IPS-15b (cell line): ENCODE data around the gene KRTAP6-2.

ENCODE experiments used
- H3K27me3 ChIP-seq: one replicate; pipeline ENCODE4 v1.6.1; 2013; ENCODE audit warnings: low read length; ENCODE audit not compliant: control insufficient read depth, insufficient read depth
- H3K36me3 ChIP-seq: one replicate; pipeline ENCODE4 v1.6.1; 2013; ENCODE audit warnings: low read length; ENCODE audit not compliant: control insufficient read depth, insufficient read depth
- H3K4me1 ChIP-seq: one replicate; pipeline ENCODE4 v1.6.1; 2013; ENCODE audit warnings: mild to moderate bottlenecking, low read length; ENCODE audit not compliant: control insufficient read depth, insufficient read depth
- H3K4me3 ChIP-seq: one replicate; pipeline ENCODE4 v1.5.1; 2013; ENCODE audit warnings: low read depth, low read length
- H3K9ac ChIP-seq: one replicate; pipeline ENCODE4 v1.6.1; 2013; ENCODE audit warnings: low read depth, mild to moderate bottlenecking, low read length
- H3K9me3 ChIP-seq: one replicate; pipeline ENCODE4 v1.6.1; 2013; ENCODE audit warnings: mild to moderate bottlenecking, low read length; ENCODE audit not compliant: control insufficient read depth, insufficient read depth

Gene KRTAP6-2

GRCh38 chr21:30563630-30564029 lies 35.1 kb downstream of the KRTAP6-2 start:
- H3K4me1 ChIP-seq: no peaks in the 10 kb centered on the region
- H3K9ac ChIP-seq: no peak overlapping the region
- H3K36me3 ChIP-seq: no peaks in the 10 kb centered on the region
- H3K27me3 ChIP-seq: no peaks in the 10 kb centered on the region
- no peak overlapping the region for H3K4me3 ChIP-seq
- H3K9me3 ChIP-seq: no peaks in the 10 kb centered on the region

- Histone ChIP-seq H3K9ac (no peak overlapping the region), H3K4me3 (no peak overlapping the region), H3K36me3 (no peaks in the 10 kb centered on the region), H3K4me1 (no peaks in the 10 kb centered on the region), H3K27me3 (no peaks in the 10 kb centered on the region), H3K9me3 (no peaks in the 10 kb centered on the region)
Measured at GRCh38 chr21:30563072-30563471, 35.6 kb downstream of the KRTAP6-2 start.

DNA sequence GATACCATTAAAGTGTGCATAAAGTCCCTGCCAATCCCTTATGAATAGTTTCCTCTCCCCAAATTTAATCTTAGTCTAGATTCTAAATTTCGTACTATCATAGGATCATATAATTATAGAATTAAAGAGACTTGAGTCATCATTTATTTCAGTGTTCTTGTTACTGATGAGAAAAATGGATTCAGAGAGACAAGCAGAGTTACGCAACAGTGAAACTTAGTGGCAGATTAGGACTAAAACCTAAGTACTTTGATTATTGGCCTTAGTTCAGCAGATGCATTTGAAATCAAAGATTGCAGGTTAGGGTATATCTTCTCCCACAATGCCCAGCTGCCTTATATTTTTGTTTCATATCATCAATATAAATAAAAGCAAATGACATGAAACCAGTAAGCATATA lies 36.7 kb downstream of the KRTAP6-2 start:
- Histone ChIP-seq H3K27me3 (no peaks in the 10 kb centered on the region), H3K9ac (no peak overlapping the region), H3K36me3 (no peaks in the 10 kb centered on the region), H3K4me1 (no peaks in the 10 kb centered on the region), H3K9me3 (no peaks in the 10 kb centered on the region), H3K4me3 (no peak overlapping the region)

DNA sequence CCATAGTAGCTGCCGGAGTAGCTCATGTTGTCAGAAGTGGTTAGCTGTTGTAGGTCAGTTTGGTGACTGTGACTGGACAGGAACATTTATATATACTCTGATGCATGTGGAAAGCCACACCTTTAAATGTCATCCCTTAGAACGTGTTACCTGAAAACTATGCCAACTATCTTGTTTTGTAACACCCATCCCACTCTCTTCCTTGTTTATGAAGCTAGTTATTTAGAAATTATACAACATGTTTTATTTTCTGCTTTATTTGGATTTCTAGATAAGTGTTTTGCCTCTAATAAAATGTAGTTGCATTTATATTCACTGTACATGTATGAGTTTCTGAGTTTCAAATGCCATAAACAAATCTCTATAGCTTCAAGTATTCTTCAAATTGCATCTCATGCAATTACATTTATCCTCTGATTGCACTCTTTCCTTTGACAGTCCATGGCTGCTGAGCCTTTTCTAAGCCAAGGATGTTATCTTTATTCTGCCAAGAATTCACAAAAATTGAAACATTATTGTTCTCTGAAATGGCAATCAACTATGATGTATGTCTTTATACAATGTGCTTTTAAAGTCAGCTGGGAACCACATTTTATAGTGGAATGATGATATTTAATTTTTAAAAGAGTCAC lies 37.3 kb downstream of the KRTAP6-2 start, which contains the start of gene KRTAP19-7:
KRTAP19-7 (minus strand) TSS at position 51 of the 632 bp plus-strand sequence; CDS start at position 26, 25 bp downstream.
- Histone ChIP-seq H3K9me3 (no peaks in the 10 kb centered on the region), H3K9ac (no peak within 1 kb of the TSS), H3K27me3 (no peaks in the 10 kb centered on the region), H3K4me1 (no peaks in the 10 kb centered on the region), H3K36me3 (no peaks in the 10 kb centered on the region), H3K4me3 (no peak within 1 kb of the TSS)

DNA sequence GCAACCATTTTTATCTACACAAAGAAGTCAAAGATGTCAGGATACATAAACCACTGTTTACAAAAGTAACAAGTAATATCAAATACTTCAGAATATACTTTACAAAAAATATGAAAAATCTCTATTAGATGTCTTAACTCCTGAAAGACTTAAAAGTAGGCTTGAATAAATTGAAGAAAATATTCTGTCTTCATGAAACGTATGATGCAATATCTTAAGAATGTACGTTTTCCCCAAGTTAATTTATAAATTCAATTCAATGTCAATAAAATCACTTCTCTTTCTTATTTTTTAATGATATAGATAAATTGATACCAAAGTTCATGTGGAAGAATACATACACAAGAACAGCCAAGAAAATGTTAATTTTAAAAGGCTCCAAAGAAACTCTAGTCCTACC lies 43.6 kb downstream of the KRTAP6-2 start:
- Histone ChIP-seq H3K36me3 (no peaks in the 10 kb centered on the region), H3K4me1 (no peaks in the 10 kb centered on the region), H3K9ac (no peak overlapping the region), H3K27me3 (no peaks in the 10 kb centered on the region), H3K4me3 (no peak overlapping the region), H3K9me3 (no peaks in the 10 kb centered on the region)

DNA sequence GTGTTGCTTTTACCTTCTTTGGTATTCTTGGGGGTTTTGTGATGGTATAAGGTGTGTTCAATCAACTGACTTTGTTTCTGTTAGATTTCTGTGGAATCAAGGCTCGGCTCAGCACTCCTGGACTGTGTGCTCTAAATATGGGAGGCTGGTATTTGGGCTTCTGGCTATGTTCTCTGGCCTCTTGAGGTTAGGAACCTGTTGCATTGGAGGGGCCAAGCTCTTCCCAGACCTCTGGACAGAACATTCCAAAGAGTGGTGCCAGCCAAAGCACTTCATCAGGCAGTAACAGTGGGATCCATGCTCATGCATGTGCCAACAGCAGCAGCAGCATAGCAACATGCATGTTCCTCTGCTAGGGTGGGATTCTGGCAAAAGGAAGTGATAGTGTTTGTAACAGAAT lies 45.9 kb downstream of the KRTAP6-2 start:
- H3K36me3 ChIP-seq: no peaks in the 10 kb centered on the region
- H3K4me3 ChIP-seq: no peak overlapping the region
- H3K27me3 ChIP-seq: no peaks in the 10 kb centered on the region
- no peaks in the 10 kb centered on the region for H3K9me3 ChIP-seq
- no peaks in the 10 kb centered on the region for H3K4me1 ChIP-seq
- H3K9ac ChIP-seq: no peak overlapping the region
